GM19395 (cell line): ENCODE data around the gene SMC2.

Experiments
- ATAC-seq: cut with Tn5 transposase; IDR thresholded peaks from one replicate; pipeline ENCODE4 v1.9.1; 2021; ENCODE audit warnings: mild to moderate bottlenecking, moderate library complexity; ENCODE audit not compliant: unreplicated experiment

Gene SMC2

DNA sequence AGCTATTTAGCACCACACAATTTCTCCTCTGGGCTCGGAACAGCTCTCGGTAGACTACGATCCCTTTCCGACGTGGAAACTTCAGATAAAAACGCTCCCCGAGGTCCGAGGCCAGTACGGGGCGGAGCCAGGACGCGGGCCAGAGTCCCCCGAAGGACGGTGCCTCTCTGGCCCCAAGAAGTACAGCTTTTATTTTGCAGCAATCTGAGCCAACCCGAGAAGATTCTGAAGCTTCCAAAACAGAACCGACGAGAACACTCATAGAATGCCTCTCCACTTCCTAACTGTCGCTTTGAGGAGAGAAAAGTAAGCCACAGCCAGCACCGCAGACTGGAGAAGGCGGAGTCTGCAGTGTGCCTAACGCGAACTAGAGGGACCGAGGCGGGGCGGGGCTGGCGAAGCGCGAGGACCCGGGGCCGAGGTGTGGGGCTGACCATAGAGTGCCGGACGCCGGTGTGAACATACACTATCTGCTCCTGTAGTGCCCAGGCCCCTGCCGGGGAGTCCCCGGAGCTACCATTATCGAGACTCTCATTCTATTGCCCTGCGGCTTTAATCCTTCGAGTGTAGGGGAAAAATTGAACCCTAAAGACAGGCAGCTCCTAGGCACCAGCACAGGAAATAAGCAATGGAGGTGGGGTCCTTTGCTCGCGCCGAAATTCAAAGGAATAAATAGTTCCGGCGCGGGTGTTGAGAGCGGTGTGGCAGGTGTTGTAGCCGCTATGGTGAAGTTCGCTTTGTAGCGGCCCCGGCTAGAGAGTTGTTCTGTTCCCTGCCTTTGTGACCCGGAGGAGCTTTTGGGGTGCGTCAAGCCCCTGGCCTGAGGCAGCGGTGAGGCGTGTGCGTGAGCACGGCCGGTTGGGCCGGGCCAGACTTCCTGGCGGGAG lies at the start of gene SMC2:
Gene SMC2 (plus strand): TSS at position 663 of the 887 bp plus-strand sequence. CDS start 1,076 bp downstream, outside the sequence.
- ATAC-seq = peak; percentile 87

DNA sequence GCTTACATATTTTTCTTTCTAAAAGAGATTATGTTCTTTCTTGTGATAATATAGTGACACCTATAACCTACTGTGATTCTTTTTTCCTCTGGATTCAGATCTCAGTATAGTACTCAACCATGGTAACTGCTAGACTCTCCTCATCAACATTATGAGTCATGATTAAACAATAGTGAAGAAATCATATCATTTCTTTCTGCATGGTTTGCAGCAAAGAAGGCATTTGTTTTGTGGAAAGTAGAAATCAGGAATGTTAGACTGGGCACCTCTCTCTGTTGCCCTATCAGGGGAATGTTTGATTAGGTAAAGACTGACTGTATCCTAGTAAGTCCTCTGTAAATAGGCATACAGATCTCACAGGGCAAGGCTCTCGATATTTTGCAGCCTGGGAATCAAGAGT lies 25.6 kb upstream of the SMC2 start:
- no peak for ATAC-seq

DNA sequence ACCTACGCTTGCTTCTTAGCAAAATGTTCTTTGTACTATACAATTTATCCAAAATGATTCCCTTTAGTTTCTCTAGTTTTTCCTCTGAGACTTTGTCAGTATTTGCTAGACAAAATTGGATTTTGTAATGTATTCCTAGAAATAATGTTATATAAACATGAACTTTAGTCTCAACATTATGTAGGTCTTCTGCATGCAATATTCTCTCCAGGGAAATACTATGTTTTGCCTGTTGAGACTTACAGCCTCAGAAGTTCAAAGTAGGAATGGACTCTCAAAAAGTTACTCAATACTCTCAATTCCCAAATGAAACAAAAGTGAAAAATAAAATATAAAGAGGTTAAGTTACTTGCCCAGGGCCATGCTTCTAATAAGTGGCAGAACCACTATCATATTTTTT lies 24.8 kb upstream of the SMC2 start:
- ATAC-seq = no peak

DNA sequence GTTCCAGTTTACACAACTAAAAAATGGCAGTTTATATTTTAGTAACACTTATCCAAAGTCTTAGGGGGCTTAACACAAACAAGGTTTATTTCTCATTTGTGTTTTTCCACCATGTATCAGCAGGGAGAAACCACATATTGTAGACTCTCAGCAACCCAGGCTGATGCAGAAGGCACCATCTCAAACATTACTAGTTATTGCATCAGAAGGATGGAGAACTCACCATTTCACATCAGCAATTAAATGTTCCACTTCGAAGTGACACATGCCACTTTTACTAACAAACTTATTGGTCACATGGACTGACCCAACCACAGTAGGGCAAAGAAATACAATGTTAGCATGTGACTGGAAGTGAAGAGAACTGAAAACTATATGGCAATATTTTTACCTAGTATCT lies 22.5 kb upstream of the SMC2 start:
- ATAC-seq = no peak

DNA sequence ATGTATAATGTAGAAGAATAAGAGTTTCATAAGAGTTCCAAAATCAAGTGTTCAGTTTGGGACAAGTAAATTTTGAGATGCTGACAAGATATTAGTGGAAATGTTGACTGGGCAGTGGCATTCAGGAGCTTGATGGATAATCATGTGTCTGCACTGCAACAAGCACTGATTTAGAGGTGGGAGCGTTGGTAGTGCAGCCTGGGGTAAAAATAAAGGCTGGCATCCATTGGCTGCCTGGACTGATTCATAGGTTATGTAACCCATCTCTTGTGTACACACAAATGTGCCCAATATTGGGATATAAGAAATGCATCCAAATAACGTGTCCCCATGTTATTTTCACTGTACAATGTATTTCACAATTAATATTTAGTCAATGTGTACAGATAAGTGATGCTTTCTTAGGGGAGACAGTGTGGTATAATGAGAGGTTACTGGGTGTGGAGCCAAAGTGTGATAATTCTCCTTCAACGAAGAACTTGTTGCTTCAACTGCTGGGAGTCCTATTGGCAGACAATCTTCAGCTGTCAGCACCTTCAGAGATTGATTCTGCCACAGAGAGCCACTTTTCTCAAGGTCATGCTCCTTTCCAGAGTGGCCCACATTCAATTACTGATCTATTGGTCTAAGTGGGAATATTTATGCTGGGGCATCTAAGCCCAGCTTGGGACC lies 20.9 kb upstream of the SMC2 start:
- no peak for ATAC-seq

DNA sequence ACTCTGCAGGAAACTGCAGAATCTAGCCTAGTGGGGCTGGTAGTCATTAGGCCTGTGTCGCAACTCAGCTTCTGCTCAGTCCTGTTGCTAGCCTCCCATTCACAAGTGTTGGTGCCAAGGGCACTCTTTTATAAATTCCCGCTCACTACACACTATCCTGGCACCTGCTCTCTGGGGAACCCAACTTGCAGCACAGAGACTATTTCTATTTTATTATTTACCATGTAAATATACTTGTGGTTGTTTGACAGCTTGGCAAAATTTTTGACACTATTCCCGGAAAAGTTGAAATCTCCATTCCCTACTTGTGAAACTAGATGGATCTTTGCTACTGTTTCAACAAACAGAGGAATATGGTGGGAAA lies 20.4 kb upstream of the SMC2 start:
- no peak for ATAC-seq

DNA sequence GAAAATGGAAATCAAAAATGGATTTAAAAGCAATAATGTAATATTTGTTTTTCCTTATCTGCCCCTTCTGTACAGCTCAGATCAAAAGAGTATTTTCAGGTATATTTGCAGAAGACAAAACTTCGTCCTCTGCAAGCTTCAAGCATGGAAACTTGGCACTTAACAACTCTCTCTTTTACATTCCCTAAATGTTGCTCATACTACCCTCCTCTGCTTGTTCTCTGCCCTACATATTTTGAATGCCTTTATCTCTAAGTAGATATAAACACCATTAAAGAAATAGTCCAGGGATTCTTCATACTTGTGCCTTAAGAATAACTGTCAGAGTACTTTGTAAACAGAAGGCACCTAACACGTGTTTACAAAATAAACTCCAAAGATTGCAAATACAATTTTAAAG lies 19.2 kb upstream of the SMC2 start:
- ATAC-seq = no peak

DNA sequence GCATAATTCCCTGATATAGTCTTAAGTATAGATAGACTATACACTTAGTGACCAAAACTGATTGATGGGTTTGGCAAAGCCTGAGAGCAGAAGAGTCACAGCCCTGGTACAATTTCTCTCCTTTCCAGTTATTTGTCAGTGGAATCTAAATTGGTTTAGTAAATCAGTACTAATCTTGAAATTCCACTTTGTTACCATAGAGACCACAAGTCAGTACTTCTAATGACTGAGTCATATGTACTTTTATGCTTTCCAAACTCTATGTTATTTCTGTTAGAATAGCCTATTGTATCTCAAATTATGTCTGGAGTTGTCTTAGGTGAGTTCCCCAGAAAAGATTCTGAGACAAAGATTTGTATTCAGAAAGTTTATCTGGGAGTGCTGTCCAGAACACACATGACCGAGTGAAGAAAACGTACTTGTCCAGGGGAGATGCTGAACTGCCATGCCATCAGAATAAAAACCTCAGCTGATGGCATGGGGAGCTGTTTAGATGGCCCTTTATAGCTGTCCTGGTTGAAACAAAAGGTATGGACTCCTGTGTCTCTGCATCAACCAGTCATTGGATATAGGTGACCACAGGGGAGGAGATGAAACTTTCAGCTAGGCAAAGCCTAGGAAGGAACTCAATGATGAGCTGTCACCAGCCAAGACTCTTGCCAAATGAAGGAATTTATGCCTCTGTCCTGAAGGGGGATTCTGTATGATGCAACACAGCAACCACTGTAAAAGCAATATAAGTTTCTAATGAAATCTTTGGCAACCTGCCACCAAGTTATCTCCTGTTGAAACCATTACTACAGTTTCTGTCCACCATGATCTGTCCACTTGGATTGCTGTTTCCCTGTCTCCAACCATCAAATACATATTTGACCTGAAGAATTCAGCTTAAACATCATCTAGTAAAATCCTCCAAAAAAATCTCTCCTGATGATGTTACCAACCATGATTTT lies 18.0 kb upstream of the SMC2 start:
- ATAC-seq = no peak

DNA sequence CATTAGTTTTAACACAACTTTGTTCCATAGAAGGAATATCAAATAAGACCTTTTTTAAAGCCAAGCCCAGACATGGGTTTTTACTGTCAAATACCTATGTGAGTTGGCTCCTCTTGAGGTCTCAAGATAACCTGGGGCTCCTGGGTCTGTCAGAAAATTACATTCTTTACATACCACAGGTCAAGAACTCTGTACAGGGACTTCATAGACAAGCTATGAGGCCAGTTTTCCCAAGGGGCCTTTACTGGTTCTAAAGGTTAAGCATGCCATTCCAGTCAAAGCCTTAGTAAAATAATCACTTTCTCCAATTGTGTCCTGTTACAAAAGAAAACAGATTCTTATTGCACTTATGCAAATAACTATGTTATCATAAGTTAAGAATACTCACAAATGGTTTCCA lies 15.5 kb upstream of the SMC2 start:
- no peak for ATAC-seq

DNA sequence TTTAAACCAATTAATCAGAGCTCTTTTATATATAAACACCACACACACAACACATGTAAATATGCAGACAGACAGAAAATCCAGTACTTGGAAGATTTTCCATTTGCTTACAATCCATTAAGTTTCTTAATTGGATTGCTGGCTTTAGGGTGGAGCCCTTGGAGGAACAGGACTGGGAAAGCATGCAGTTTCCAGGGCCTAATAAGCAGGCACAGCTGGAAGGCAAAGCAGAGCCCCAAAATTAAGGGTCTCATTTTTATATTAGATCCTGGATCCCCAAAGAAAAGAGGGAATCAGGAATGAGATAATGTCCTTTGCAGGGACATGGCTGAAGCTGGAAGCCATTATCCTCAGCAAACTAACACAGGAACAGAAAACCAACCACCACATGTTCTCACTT lies 13.1 kb upstream of the SMC2 start:
- no peak for ATAC-seq

DNA sequence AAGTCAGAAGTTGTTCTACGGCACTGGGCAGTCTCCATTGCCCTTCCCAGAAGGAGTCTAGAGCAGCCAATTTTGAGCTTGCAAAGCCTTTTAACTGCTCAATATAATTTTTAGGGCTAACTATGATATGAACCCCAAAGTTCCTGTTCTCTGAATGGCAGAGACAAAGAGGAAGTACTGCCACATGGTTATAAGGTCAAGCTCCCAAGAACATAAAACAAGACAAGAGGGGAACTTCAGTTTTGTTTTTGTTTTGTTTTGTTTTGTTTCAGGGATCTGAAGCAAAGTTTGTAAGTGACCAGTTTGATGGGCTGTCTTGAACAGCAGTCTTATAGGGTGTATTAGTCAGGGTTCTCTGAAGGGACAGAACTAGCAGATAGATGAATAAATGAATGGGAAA lies 11.9 kb upstream of the SMC2 start:
- ATAC-seq = no peak

DNA sequence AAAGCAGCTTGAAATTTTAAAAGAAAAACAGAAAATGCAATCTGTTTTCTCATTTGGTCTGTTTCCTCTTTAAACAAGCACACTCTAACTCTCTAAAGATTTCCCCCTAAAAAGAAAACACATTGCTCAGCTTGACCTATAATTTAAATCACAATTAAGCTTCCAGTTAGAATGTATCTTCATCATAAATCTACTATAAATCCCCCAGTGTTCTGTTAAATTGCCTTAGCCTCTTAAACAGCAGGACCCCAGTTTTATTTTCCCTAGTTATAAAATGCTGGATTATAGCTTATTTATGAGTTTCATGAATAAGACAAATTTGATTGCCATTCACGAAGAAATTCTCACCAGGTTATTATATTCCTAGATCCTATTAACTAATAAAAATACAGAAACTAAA lies 8.6 kb upstream of the SMC2 start:
- no peak for ATAC-seq

DNA sequence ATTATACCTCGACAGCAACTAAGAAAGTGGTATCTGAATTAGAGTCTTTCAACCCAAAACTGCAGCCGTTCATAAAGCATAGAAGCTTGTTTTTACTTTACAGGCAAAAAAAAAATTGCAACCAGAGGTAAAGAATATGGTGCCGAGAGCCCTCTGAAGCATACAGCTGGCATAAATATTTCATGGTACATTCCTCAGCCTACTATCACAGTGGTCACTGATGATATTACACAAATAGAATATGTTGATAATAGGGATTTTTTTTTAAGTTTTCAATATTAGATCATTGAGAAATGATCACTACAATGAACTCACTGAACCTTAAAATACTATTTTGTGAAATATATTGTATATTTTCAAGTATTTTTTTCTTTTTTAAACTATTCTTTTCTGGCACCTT lies 6.2 kb upstream of the SMC2 start:
- no peak for ATAC-seq

DNA sequence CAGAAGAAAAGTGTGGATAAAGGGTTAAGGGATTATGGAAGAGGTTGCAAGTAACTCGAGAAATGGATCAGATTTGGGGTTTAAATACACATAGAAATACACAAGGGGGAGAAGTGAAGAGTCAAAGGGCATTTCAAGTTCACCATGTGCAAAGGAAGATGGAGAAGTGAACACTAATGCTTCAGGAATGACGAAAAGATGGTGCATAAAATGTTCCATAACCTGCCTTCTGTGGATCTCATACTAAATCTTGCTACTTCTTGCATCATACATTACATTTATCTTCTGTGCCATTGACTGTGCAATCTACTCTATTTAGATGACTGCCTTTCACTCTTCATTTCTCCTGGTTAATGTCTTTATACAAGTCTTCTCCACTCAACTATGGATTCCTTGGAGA lies 5.7 kb upstream of the SMC2 start:
- no peak for ATAC-seq

DNA sequence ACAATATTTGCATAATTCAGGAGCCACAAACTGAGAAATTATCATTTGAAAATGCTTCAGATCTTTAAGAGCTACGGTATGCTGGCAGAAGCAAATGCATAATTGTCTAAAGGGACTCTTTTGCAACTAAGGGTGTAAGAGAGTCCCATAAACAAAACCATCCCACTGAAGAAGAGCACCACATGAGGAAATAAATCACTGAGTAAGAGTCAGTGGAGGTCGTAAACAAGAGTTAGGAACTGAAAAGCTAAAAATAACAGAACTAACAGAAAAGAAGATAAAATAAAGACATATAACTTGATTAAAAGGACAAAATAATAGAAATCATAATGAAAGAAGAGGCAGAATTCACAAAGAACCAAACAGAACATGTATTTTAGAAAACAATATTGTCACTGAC lies 3.5 kb upstream of the SMC2 start:
- ATAC-seq = no peak

DNA sequence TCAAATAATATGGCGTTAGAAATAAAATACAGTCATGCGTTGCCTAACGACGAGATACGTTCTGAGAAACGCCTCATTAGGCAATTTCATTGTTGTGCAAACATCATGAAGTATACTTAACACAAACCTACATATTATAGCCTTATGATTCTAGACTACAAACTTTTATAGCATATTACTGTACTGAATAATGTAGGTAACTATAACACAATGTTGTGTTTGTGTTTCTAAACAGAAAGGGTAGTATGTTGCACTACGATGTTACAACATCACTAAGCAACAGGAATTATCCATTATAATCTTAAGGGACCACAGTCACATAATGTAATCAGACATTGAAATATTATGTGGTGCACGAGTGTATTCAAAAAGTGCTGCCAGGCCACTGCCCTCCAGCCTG lies 3.0 kb upstream of the SMC2 start:
- no peak for ATAC-seq

DNA sequence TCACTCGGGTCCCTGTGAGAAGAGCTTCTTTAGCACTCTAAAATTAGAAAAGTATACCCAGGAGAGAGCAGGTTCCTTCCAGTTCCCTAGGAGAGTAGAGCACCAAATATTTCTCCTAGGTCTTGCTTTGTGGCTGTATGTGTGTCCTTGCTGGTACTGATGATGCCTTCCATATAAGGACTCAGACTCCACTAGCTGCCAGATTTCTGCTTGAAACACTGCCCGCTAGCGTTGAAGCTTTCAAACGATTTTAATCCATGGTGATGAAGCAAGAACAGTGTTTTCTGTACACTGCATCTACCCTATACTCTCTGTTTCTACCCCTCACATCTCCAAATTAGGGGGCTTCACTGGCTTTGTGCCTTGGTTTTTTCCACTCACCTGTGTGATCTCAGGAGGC lies 2.4 kb upstream of the SMC2 start:
- peak; percentile 40 for ATAC-seq

DNA sequence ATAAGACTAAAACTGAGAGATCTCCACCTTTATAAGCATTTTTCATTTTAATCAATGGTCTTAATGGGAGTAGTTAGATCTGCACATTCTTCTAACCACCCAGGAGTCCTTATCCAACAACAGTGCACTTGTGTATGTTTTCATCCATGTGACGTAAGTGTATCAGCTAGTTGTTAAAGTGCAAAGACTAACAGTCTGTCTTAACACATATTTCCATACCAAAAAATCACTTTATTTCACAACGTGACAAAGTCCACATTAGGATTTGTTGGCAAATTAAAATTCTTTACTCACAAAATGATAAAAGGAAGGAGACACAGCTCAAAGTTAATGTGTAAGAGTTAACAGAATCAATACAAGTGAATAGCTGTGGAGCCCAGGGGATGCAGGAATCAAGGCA lies 1.9 kb upstream of the SMC2 start:
- no peak for ATAC-seq

DNA sequence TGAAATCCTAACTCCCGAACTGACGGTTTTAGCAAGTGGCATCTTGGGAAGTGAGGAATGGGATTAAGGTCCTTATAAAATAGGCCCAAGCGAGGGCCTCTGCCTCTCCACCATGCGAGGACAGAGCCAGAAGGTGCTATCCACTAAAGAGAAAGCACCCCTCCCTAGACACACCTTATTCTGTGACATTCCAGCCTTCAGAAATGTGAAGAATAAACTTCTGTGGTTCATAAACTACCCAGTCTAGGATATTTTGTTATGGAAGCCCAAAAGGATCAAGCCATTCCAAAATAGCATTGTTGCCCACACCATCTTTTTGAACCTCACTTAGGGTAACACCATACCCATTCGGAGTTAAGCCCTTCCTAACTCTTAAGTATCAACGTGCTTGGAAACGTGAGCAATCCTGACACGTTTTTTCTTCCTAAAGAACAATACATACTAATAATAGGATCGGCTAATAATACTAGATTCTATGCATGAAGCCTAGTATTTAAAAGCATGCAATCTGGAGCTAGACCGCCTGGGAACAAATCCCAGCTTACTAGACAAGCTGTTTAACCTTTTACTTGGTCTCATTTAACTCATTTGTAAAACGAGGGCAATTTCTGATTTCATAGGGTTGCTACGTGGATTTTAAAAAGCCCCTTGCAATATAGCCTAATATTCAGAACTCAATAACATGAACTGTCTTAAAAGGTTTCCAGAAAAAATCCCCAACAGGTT lies 1.1 kb upstream of the SMC2 start:
- ATAC-seq = no peak

DNA sequence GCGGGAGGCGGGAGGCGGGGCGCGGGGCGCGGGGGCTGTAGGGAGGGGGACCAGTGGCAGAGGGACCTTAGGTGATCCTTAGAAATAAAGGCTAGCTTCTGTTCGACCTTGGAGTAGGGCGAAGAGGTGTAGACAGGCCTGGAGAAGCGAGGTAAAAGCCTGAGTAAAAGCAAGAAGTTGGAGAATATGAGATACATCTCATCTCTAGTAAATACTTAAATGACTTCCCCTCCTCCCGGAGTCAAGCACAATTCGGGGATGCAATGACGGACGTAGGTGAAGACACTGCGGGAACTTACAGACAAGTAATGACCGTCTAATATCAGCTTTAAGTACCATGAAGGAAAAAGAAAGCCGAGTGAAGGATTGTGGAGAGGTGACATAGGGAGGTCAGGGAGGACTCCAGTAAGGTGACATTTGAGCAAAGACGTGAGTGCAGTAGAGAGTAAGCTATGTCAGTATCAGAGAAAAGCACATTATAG lies 466 bp downstream of the SMC2 start:
- peak; percentile 6 for ATAC-seq

DNA sequence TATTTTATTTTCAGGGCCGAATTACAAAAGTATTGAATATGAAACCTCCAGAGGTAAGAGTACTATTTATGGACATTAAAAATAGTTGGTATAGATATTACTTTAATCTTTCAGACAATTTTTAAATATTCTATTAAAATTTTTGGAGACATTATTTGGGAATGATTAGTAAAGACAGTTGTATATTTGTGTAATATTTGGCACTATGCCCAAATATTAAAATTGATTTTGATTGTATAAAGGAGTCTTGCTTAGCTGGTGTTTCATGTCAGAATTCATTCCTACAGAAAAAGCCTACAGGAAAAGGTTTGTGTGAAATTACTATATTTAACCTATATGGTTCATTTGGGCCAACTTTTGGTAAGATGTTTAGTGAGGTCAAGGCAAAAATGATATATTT lies 5.5 kb downstream of the SMC2 start:
- ATAC-seq = no peak
